Neural progenitor cell (in vitro differentiated cells): ENCODE data around the gene CFL1. TPM values are rescaled to one million over a fixed set of nuclear protein-coding genes. Genes with fewer than 3 reads are reported as not detected.
A peak's percentile ranks its signal among the peaks of the same experiment; 100 is the strongest.

Experiments used
- DNase-seq: peaks from one replicate; pipeline ENCODE4 v3.0.0-alpha.2; 2016; ENCODE audit warnings: low spot score
- H2AFZ ChIP-seq: fragments of 200-600 bp; sonication (generic); replicated peaks from 2 replicates; pipeline ENCODE4 v1.6.1; 2016; ENCODE audit warnings: antibody characterized with exemption
- H3F3A ChIP-seq: fragments of 200-600 bp; sonication (generic); 2 replicates; pipeline ENCODE4 v1.6.1; 2016; ENCODE audit warnings: antibody characterized with exemption, low read depth
- H3K27ac ChIP-seq: fragments of 200-600 bp; sonication (generic); 2 replicates; pipeline ENCODE4 v1.5.1; 2016; ENCODE audit warnings: mild to moderate bottlenecking
- H3K27me3 ChIP-seq: fragments of 200-600 bp; sonication (generic); 2 replicates; pipeline ENCODE4 v1.6.1; 2016; ENCODE audit warnings: mild to moderate bottlenecking, moderate library complexity
- H3K36me3 ChIP-seq: fragments of 200-600 bp; sonication (generic); 2 replicates; pipeline ENCODE4 v1.5.1; 2016
- H3K4me1 ChIP-seq: fragments of 200-600 bp; sonication (generic); 2 replicates; pipeline ENCODE4 v1.6.1; 2016; ENCODE audit warnings: mixed run types
- H3K4me2 ChIP-seq: fragments of 200-600 bp; sonication (generic); 2 replicates; pipeline ENCODE4 v1.6.1; 2016
- H3K4me3 ChIP-seq: fragments of 200-600 bp; sonication (generic); 2 replicates; pipeline ENCODE4 v1.5.1; 2016
- H3K79me2 ChIP-seq: fragments of 200-600 bp; sonication (generic); 2 replicates; pipeline ENCODE4 v1.6.1; 2016; ENCODE audit warnings: low read depth
- H3K9ac ChIP-seq: fragments of 200-600 bp; sonication (generic); 2 replicates; pipeline ENCODE4 v1.6.1; 2016
- H3K9me3 ChIP-seq: fragments of 200-600 bp; sonication (generic); 2 replicates; pipeline ENCODE4 v1.5.1; 2016; ENCODE audit warnings: low read depth
- H4K20me1 ChIP-seq: fragments of 200-600 bp; sonication (generic); 2 replicates; pipeline ENCODE4 v1.6.1; 2016; ENCODE audit warnings: low read depth
- H3K27ac Mint-ChIP-seq: 3 replicates; pipeline ENCODE4 v1.8.0; 2021; ENCODE audit warnings: mixed read lengths
- H3K27me3 Mint-ChIP-seq: 2 replicates; pipeline ENCODE4 v1.8.0; 2022; ENCODE audit warnings: low read depth, mild to moderate bottlenecking, inconsistent platforms, moderate library complexity, mixed read lengths; ENCODE audit not compliant: insufficient read depth
- H3K36me3 Mint-ChIP-seq: 3 replicates; pipeline ENCODE4 v1.8.0; 2021; ENCODE audit warnings: mixed read lengths
- H3K4me1 Mint-ChIP-seq: 3 replicates; pipeline ENCODE4 v1.8.0; 2021; ENCODE audit warnings: mixed read lengths
- H3K4me3 Mint-ChIP-seq: 3 replicates; pipeline ENCODE4 v1.8.0; 2021; ENCODE audit warnings: mild to moderate bottlenecking, moderate library complexity, mixed read lengths
- H3K9me3 Mint-ChIP-seq: 3 replicates; pipeline ENCODE4 v1.8.0; 2020; ENCODE audit warnings: mixed read lengths
- EZH2 ChIP-seq: fragments of 200-600 bp; sonication (generic); IDR thresholded peaks from 2 replicates; pipeline ENCODE4 v1.6.1; 2017; ENCODE audit warnings: antibody characterized with exemption, mild to moderate bottlenecking, moderate library complexity
- EZH2phosphoT487 ChIP-seq: fragments of 200-600 bp; sonication (generic); IDR thresholded peaks from 2 replicates; pipeline ENCODE4 v1.6.1; 2017; ENCODE audit warnings: antibody characterized with exemption
- total RNA-seq: library from RNA; depleted of rRNA; stranded (reverse); fragments of >200 nt; gene quantifications from 2 replicates; pipeline ENCODE4 v1.2.3, GENCODE V29; 2015; ENCODE audit warnings: low replicate concordance
- TF ChIP-seq, protein P1 (sequence below): fragments of 200-600 bp; sonication (generic); IDR thresholded peaks from 2 replicates; pipeline ENCODE4 v1.5.1; 2017; ENCODE audit warnings: antibody characterized with exemption, mild to moderate bottlenecking

Gene CFL1
- total RNA-seq, 1 donor from 2014 or later: 704 TPM

DNA sequence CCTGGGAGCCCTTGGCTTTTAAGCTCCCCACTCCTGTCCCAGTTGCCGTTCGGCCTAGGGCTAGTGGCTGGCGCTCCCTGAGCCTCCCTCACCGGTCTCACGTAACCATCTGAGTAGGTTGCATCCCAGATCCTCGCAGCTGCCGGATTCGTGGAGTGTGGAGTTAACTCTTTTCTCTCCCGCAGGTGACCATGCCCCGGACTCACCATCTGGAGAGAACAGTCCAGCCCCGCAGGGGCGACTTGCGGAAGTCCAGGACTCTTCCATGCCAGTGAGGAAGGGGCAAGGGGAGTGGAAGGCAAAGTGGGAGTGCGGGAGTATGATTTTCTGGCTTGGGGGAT is 3.2 kb upstream of the CFL1 start:
- Histone ChIP-seq H2AFZ (no peak overlapping the region), H3K4me3 (peak overlapping the region; percentile 87), H3F3A (peaks cover 49% of the 10 kb centered on the region), H3K36me3 (no peaks in the 10 kb centered on the region), H3K4me2 (peak overlapping the region; percentile 90), H4K20me1 (peaks cover 22% of the 10 kb centered on the region), H3K9ac (peak overlapping the region; percentile 63), H3K79me2 (peaks cover 34% of the 10 kb centered on the region), H3K4me1 (peaks cover 10% of the 10 kb centered on the region), H3K27me3 (no peaks in the 10 kb centered on the region), H3K9me3 (no peaks in the 10 kb centered on the region), H3K27ac (no peak overlapping the region)
- peak overlapping the region; percentile 95 for H3K27ac Mint-ChIP-seq
- no peak for TF ChIP-seq EZH2
- TF ChIP-seq EZH2phosphoT487: no peak
- TF ChIP-seq, protein P1, sequence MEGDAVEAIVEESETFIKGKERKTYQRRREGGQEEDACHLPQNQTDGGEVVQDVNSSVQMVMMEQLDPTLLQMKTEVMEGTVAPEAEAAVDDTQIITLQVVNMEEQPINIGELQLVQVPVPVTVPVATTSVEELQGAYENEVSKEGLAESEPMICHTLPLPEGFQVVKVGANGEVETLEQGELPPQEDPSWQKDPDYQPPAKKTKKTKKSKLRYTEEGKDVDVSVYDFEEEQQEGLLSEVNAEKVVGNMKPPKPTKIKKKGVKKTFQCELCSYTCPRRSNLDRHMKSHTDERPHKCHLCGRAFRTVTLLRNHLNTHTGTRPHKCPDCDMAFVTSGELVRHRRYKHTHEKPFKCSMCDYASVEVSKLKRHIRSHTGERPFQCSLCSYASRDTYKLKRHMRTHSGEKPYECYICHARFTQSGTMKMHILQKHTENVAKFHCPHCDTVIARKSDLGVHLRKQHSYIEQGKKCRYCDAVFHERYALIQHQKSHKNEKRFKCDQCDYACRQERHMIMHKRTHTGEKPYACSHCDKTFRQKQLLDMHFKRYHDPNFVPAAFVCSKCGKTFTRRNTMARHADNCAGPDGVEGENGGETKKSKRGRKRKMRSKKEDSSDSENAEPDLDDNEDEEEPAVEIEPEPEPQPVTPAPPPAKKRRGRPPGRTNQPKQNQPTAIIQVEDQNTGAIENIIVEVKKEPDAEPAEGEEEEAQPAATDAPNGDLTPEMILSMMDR: no peak
- H3K36me3 Mint-ChIP-seq: peaks cover 17% of the 10 kb centered on the region
- peak overlapping the region; percentile 95 for H3K4me3 Mint-ChIP-seq
- DNase-seq: peak; percentile 43
- H3K9me3 Mint-ChIP-seq: peaks cover 3% of the 10 kb centered on the region
- peaks cover 22% of the 10 kb centered on the region for H3K27me3 Mint-ChIP-seq
- H3K4me1 Mint-ChIP-seq: peaks cover 27% of the 10 kb centered on the region

- Mint-ChIP-seq H3K27ac (peak within 1 kb of the TSS; percentile 100), H3K27me3 (peaks cover 23% of the 10 kb centered on the region), H3K36me3 (peaks cover 23% of the 10 kb centered on the region), H3K9me3 (peaks cover 3% of the 10 kb centered on the region), H3K4me1 (peaks cover 32% of the 10 kb centered on the region), H3K4me3 (peak within 1 kb of the TSS; percentile 95)
- Histone ChIP-seq H3K9ac (peak within 1 kb of the TSS; percentile 63), H3K27me3 (no peaks in the 10 kb centered on the region), H3K4me3 (peak within 1 kb of the TSS; percentile 87), H3K27ac (peak within 1 kb of the TSS; percentile 88), H3F3A (peaks cover 52% of the 10 kb centered on the region), H3K4me2 (peak within 1 kb of the TSS; percentile 90), H3K79me2 (peaks cover 40% of the 10 kb centered on the region), H3K36me3 (peaks cover 5% of the 10 kb centered on the region), H3K4me1 (peaks cover 10% of the 10 kb centered on the region), H4K20me1 (peaks cover 29% of the 10 kb centered on the region), H3K9me3 (no peaks in the 10 kb centered on the region), H2AFZ (peak within 1 kb of the TSS; percentile 20)
- TF ChIP-seq EZH2phosphoT487 (no peak), EZH2 (peak; percentile 13)
- TF ChIP-seq, protein P1: peak; percentile 93
- peak; percentile 97 for DNase-seq
Measured at GRCh38 chr11:65860278-65861164, 2.5 kb upstream of the CFL1 start, which contains the start of gene MUS81. Gene MUS81 (plus strand): TSS chr11:65860433. CDS start chr11:65860754, 321 bp downstream.

DNA sequence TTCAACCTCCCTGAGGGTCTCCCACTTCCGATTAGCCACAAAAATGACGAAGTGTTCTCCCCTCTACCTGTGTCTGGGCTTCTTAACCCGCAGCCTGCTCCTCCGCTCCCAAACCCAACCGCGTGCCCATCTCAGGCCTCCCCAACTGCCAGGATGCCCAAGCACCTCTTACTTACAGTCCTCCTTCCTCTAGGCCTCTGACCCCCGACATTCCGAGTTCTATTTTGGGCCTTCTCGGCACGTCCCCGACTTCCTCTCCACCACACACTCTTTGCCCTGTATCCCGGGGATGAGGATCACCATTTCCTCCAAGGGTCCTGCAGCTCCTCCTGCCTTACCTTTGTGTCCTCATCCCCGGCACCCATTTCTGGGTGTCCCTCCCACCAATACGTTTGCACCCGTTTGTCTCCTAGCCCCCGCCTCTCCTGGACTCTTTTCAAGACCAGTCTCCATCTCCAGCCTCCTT is 1.9 kb upstream of the CFL1 start:
- Mint-ChIP-seq H3K36me3 (peaks cover 25% of the 10 kb centered on the region), H3K4me1 (peaks cover 33% of the 10 kb centered on the region), H3K9me3 (peaks cover 3% of the 10 kb centered on the region), H3K4me3 (peak overlapping the region; percentile 95), H3K27me3 (peaks cover 23% of the 10 kb centered on the region), H3K27ac (peak overlapping the region; percentile 100)
- Histone ChIP-seq H3K9ac (peak overlapping the region; percentile 1), H3K9me3 (no peaks in the 10 kb centered on the region), H4K20me1 (peaks cover 35% of the 10 kb centered on the region), H3K27me3 (no peaks in the 10 kb centered on the region), H3K79me2 (peaks cover 47% of the 10 kb centered on the region), H3K36me3 (peaks cover 7% of the 10 kb centered on the region), H3K4me1 (peaks cover 10% of the 10 kb centered on the region), H3K4me3 (peak overlapping the region; percentile 87), H3K4me2 (peak overlapping the region; percentile 90), H2AFZ (peak overlapping the region; percentile 20), H3F3A (peaks cover 59% of the 10 kb centered on the region), H3K27ac (peak overlapping the region; percentile 88)
- no peak for TF ChIP-seq EZH2phosphoT487
- TF ChIP-seq, protein P1: no peak
- no peak for TF ChIP-seq EZH2
- peak; percentile 64 for DNase-seq
